ENCODE results near the gene NRK. TPM values are rescaled to one million over a fixed set of nuclear protein-coding genes. Genes with fewer than 3 reads are reported as not detected.
A peak's percentile ranks its signal among the peaks of the same experiment; 100 is the strongest.

NRK gene
- total and polyA plus RNA-seq, 2 of the 4 experiments (the other 2 are of a cell fraction) = 0.92 to 2.7 TPM

DNA sequence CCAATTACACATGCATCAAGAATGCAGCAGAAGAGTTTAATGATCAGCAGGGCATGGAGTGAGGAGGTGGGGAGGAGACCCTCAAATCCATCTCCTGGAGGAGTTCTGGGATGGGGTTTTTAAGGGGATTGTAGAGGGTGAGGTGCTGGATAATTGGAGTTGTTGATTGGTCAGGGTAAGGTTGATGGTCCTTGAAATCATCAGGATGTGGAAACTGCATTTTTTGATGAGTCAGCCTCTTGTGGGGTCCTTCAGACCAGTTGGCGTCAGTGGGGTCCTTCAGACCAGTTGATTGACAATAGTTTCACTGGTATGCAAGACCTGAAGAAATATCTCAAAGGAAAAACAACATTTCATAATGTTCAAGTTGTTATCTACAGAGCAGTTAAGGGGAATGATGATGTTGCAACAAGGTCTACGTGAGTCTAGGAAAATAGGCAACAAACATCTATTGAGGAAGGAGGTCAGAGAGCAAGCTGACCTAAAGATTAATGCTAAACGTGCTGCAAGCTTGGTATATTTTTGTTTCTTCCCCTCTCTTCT lies 88.3 kb downstream of the NRK start:
- Histone ChIP-seq H2BK120ac (ENCODE audit: low read depth, low read length) (no peak overlapping the region), H2BK5ac (ENCODE audit: low read depth, low read length, poor library complexity, severe bottlenecking) (no peak overlapping the region), H2AK5ac (ENCODE audit: low read depth, low read length) (no peak overlapping the region), H2AFZ (replicated peaks; ENCODE audit: low read length, poor library complexity) (no peak overlapping the region), H3K9ac (ENCODE audit: low read depth, low read length) (no peak overlapping the region), H3K14ac (replicated peaks; ENCODE audit: low read depth, low read length) (no peak overlapping the region), H2BK20ac (ENCODE audit: low read depth, low read length) (no peak overlapping the region), H3K4ac (ENCODE audit: low read depth, low read length) (no peak overlapping the region), H4K5ac (ENCODE audit: low read depth, low read length) (no peak overlapping the region), H3K56ac (ENCODE audit: extremely low read depth, insufficient read depth, low read length) (no peak overlapping the region), H4K91ac (ENCODE audit: insufficient read depth, low read depth, low read length) (no peak overlapping the region), H2AK9ac (replicated peaks; ENCODE audit: low read depth, low read length, poor library complexity) (no peak overlapping the region), H4K8ac (ENCODE audit: low read depth in 2 of 2, low read length in 2 of 2) (no peak overlapping the region), H3K36me3 (ENCODE audit: control insufficient read depth, insufficient read depth, low read length) (no peaks in the 10 kb centered on the region), H3K4me3 (ENCODE audit: insufficient read depth, low read depth, low read length) (no peak overlapping the region), H2BK15ac (ENCODE audit: low read depth, low read length) (no peak overlapping the region), H3K27me3 (ENCODE audit: control insufficient read depth, insufficient read depth, low read length) (peaks cover 2% of the 10 kb centered on the region; the same call in 1 of the 2 replicates), H3K18ac (ENCODE audit: low read depth, low read length) (no peak overlapping the region), H3K23ac (ENCODE audit: low read depth, low read length) (no peak overlapping the region), H3K27ac (ENCODE audit: insufficient read depth, low read length) (no peak overlapping the region), H4K20me1 (ENCODE audit: insufficient read depth, low read length) (no peaks in the 10 kb centered on the region), H3K9me3 (ENCODE audit: control insufficient read depth, insufficient read depth, low read length) (no peaks in the 10 kb centered on the region), H3K4me1 (ENCODE audit: control insufficient read depth, insufficient read depth, low read length) (no peaks in the 10 kb centered on the region), H3K9me1 (ENCODE audit: insufficient read depth, low read length) (no peaks in the 10 kb centered on the region), H3K4me2 (ENCODE audit: low read depth, low read length) (no peak overlapping the region), H3K79me1 (ENCODE audit: low read depth in 1 of 2, low read length in 2 of 2) (no peaks in the 10 kb centered on the region)
- DNase-seq (no peak), ATAC-seq (ENCODE audit: low read depth) (no peak)
- no CpG with 5 or more reads among the region's 3 CpGs for WGBS, 2 experiments (ENCODE audit: extremely low coverage in 2 of 2, insufficient read length in 1 of 2)
- ChIA-PET POLR2A (ENCODE audit: unreplicated experiment) (no interaction called here), CTCF (no interaction called here)
- BruUV-seq (replicated peaks) = no TSS peak
- in situ Hi-C loops (cut with MboI; ENCODE audit: low sequenced_read_pairs) = no loop called here
- TF ChIP-seq MAFK (IDR thresholded peaks at IDR 0.05; ENCODE audit: low read depth, low read length) = peak; percentile 82
- TF ChIP-seq NFE2L2 (IDR thresholded peaks at IDR 0.05; ENCODE audit: low read depth, low read length) = no peak
- dilution Hi-C loops (cut with HindIII; ENCODE audit: low sequenced_read_pairs, unreplicated experiment) = no loop called here
- intact Hi-C loops (cut with micrococcal nuclease) = no loop called here
